DOHH2 (cell line): ENCODE results near the gene SCGB1A1.

Experiments used
- H3F3A ChIP-seq: fragments of 200-600 bp; sonication (generic), shearing (Covaris generic); 2 replicates; pipeline ENCODE4 v1.6.0; 2016; ENCODE audit warnings: antibody characterized with exemption, mild to moderate bottlenecking; ENCODE audit not compliant: control insufficient read depth, insufficient read depth
- H3K27ac ChIP-seq: fragments of 200-600 bp; sonication (generic); 2 replicates; pipeline ENCODE4 v1.5.1; 2014; ENCODE audit warnings: low read depth, mild to moderate bottlenecking, low read length, moderate library complexity
- H3K27me3 ChIP-seq: fragments of 200-600 bp; sonication (generic); 2 replicates; pipeline ENCODE4 v1.6.1; 2014; ENCODE audit warnings: mild to moderate bottlenecking, low read length, mixed read lengths; ENCODE audit not compliant: control insufficient read depth
- H3K36me3 ChIP-seq: fragments of 200-600 bp; sonication (generic); 2 replicates; pipeline ENCODE4 v1.6.1; 2014; ENCODE audit warnings: mild to moderate bottlenecking, low read length, moderate library complexity, mixed read lengths; ENCODE audit not compliant: control insufficient read depth
- H3K4me1 ChIP-seq: fragments of 200-600 bp; sonication (generic); 2 replicates; pipeline ENCODE4 v1.6.1; 2014; ENCODE audit warnings: mild to moderate bottlenecking, low read length, mixed read lengths; ENCODE audit not compliant: control insufficient read depth
- H3K4me2 ChIP-seq: fragments of 200-600 bp; sonication (generic); 2 replicates; pipeline ENCODE4 v1.6.0; 2014; ENCODE audit warnings: mild to moderate bottlenecking, low read length, moderate library complexity
- H3K4me3 ChIP-seq: fragments of 200-600 bp; sonication (generic); 2 replicates; pipeline ENCODE4 v1.5.1; 2014; ENCODE audit warnings: mild to moderate bottlenecking, low read length, mixed read lengths
- H3K79me2 ChIP-seq: fragments of 200-600 bp; sonication (generic); 2 replicates; pipeline ENCODE4 v1.6.1; 2014; ENCODE audit warnings: mild to moderate bottlenecking, low read length, mixed read lengths; ENCODE audit not compliant: control insufficient read depth
- H3K9me2 ChIP-seq: fragments of 200-600 bp; sonication (generic); replicated peaks from 2 replicates; pipeline ENCODE4 v1.6.1; 2014; ENCODE audit warnings: mild to moderate bottlenecking, low read length, mixed read lengths; ENCODE audit not compliant: control insufficient read depth
- H3K9me3 ChIP-seq: fragments of 200-600 bp; sonication (generic); 2 replicates; pipeline ENCODE4 v1.6.1; 2014; ENCODE audit warnings: antibody characterized with exemption, low read length, mixed read lengths; ENCODE audit not compliant: control insufficient read depth, insufficient read depth
- H4K20me1 ChIP-seq: fragments of 200-600 bp; sonication (generic); 2 replicates; pipeline ENCODE4 v1.6.0; 2014; ENCODE audit warnings: low read depth, mild to moderate bottlenecking, antibody characterized with exemption, low read length, moderate library complexity; ENCODE audit not compliant: control insufficient read depth, insufficient read depth
- EZH2phosphoT487 ChIP-seq: fragments of 200-600 bp; sonication (generic); IDR thresholded peaks from 2 replicates; pipeline ENCODE4 v1.6.1; 2017; ENCODE audit warnings: borderline replicate concordance, mild to moderate bottlenecking, antibody characterized with exemption, low read length, moderate library complexity, mixed read lengths
- TF ChIP-seq, protein P1 (sequence below): fragments of 200-600 bp; sonication (generic); IDR thresholded peaks from one replicate; pipeline ENCODE4 v1.5.1; 2014; ENCODE audit warnings: antibody characterized with exemption, mild to moderate bottlenecking, low read depth, low read length; ENCODE audit not compliant: poor library complexity, severe bottlenecking

Gene SCGB1A1

DNA sequence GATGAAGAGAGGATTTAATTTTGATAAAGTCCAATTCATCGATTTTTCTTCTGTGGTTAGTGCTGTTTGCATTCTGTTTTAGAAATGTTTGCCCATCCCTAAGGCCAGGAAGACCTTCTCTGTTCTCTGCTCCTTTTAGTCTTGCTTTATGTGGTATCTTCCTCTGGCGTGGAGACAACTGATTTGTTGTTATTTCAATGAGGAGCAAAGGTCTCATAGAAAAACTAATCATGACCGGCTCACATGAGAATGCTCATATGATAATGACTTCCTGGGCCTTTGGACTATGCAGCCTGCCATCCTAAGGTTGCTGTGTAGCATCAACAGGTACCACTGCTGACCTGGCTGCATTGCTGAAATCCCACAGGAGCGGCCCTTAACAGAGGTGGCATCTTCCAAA is 19.8 kb downstream of the SCGB1A1 start:
- TF ChIP-seq, protein P1, sequence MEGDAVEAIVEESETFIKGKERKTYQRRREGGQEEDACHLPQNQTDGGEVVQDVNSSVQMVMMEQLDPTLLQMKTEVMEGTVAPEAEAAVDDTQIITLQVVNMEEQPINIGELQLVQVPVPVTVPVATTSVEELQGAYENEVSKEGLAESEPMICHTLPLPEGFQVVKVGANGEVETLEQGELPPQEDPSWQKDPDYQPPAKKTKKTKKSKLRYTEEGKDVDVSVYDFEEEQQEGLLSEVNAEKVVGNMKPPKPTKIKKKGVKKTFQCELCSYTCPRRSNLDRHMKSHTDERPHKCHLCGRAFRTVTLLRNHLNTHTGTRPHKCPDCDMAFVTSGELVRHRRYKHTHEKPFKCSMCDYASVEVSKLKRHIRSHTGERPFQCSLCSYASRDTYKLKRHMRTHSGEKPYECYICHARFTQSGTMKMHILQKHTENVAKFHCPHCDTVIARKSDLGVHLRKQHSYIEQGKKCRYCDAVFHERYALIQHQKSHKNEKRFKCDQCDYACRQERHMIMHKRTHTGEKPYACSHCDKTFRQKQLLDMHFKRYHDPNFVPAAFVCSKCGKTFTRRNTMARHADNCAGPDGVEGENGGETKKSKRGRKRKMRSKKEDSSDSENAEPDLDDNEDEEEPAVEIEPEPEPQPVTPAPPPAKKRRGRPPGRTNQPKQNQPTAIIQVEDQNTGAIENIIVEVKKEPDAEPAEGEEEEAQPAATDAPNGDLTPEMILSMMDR = no peak
- Histone ChIP-seq H3K4me2 (no peak overlapping the region), H3K27ac (no peak overlapping the region), H4K20me1 (no peaks in the 10 kb centered on the region), H3F3A (no peaks in the 10 kb centered on the region), H3K4me1 (no peaks in the 10 kb centered on the region), H3K27me3 (peaks cover 7% of the 10 kb centered on the region), H3K9me3 (no peaks in the 10 kb centered on the region), H3K4me3 (no peak overlapping the region), H3K9me2 (no peaks in the 10 kb centered on the region), H3K36me3 (no peaks in the 10 kb centered on the region), H3K79me2 (no peaks in the 10 kb centered on the region)

DNA sequence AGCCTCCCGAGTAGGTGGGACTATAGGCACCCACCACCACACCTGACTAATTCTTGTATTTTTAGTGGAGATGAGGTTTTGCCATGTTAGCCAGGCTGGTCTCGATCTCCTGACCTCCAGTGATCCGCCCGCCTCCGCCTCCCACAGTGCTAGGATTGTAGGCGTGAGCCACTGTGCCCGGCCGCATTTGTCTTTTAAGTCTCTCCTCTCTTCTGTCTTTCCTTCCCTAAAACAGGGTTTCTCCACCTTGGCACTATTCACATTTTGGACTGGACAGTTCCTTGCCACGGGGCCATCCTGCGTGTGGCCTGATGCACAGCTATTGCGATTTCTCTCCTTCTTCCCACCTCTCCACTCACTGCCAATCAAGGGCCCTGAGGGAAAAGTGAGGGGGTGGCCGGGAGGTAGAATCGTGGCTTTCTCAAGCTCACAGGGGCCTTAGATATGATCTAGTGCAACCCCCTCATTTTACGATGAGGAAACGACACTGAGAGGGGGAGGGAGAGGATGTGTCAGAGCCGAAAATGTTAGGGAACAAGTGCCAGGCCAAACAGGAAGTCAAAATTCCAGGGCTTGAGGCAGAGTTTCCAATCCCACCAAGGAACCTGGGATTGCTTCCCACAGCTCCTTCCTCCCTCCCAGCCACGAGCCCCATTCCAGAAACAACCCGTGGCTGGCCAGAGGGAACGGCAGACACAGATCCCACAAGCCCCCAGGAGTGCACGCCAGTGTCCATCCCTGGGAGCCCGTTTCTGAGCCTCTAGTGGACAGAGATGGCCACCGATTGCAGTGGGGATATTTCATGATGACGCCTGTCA is 21.2 kb downstream of the SCGB1A1 start:
- H4K20me1 ChIP-seq = no peaks in the 10 kb centered on the region
- no peaks in the 10 kb centered on the region for H3K9me3 ChIP-seq
- no peak overlapping the region for H3K4me3 ChIP-seq
- no peaks in the 10 kb centered on the region for H3K9me2 ChIP-seq
- no peaks in the 10 kb centered on the region for H3K4me1 ChIP-seq
- H3K27ac ChIP-seq = no peak overlapping the region
- no peaks in the 10 kb centered on the region for H3K79me2 ChIP-seq
- H3K27me3 ChIP-seq = peaks cover 15% of the 10 kb centered on the region
- TF ChIP-seq, protein P1 = no peak
- no peak for TF ChIP-seq EZH2phosphoT487
- no peaks in the 10 kb centered on the region for H3K36me3 ChIP-seq
- H3F3A ChIP-seq = no peaks in the 10 kb centered on the region
- H3K4me2 ChIP-seq = no peak overlapping the region

DNA sequence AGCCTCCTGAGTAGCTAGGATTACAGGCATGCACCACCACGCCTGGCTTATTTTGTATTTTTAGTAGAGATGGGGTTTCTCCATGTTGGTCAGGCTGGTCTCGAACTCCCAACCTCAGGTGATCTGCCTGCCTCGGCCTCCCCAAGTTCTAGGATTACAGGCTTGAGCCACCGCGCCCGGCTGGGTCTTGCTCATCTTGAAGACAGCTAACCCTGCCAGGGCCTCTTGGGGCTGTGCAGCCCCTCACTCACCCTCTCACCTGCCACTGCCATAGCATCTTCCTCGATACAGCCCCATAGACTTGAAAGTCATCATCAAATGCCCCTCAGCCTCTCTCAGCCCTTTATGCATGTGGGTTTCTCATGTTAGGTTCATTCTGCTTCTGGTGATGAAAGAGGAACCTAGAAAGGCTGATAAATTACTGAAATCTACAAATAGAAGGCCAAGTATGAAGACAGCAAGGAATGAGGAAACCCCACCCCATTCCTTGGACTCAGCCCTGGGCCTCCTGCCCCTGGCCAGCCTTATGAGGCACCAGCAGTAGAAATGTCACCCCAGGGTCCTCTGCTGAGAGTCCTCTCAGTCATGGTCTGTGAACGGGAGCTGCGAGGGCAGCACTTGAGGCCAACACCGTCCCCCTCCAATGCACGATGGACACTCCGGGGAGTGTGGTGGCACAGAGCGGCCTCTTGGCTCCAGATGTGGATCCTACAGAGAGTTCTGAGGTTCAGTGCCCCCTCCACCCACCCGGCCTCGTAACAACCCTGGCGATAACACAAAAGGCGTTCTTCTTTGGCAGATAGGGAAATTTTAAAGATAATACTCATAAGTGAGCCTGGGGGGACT is 24.8 kb downstream of the SCGB1A1 start:
- Histone ChIP-seq H3K4me1 (no peaks in the 10 kb centered on the region), H3K4me3 (no peak overlapping the region), H3F3A (no peaks in the 10 kb centered on the region), H3K27ac (no peak overlapping the region), H3K27me3 (peaks cover 29% of the 10 kb centered on the region), H3K9me2 (no peaks in the 10 kb centered on the region), H3K4me2 (no peak overlapping the region), H3K36me3 (no peaks in the 10 kb centered on the region), H3K79me2 (no peaks in the 10 kb centered on the region), H3K9me3 (no peaks in the 10 kb centered on the region), H4K20me1 (no peaks in the 10 kb centered on the region)
- no peak for TF ChIP-seq EZH2phosphoT487
- TF ChIP-seq, protein P1 = no peak
